ENCODE results near the gene PABPC1L2B.
"Not testable (repeated sequence)": the region's sequence is repeated elsewhere in the genome, so short reads cannot be mapped to it uniquely, and the experiment has no call there.

DNA sequence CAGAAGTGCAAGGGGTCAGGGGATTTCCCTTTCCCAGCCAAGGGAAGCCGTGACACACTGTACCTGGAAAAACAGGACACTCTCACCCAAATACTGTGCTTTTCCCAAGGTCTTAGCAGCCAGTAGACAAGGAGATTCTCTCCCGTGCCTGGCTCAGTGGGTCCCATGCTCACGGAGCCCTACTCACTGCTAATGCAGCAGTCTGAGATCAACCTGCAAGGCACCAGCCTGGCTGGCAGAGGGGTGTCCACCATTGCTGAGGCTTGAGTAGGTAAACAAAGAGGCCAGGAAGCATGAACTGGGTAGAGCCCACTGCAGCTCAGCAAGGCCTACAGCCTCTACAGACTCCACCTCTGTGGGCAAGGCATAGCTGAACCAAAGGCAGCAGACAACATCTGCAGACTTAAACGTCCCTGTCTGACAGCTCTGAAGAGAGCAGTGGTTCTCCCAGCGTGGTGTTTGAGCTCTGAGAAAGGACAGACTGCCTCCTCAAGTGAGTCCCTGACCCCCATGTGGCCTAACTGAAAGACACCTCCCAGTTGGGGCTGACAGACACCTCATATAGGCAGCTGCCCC lies 21.8 kb upstream of the PABPC1L2B start:
- TF ChIP-seq, protein P1, sequence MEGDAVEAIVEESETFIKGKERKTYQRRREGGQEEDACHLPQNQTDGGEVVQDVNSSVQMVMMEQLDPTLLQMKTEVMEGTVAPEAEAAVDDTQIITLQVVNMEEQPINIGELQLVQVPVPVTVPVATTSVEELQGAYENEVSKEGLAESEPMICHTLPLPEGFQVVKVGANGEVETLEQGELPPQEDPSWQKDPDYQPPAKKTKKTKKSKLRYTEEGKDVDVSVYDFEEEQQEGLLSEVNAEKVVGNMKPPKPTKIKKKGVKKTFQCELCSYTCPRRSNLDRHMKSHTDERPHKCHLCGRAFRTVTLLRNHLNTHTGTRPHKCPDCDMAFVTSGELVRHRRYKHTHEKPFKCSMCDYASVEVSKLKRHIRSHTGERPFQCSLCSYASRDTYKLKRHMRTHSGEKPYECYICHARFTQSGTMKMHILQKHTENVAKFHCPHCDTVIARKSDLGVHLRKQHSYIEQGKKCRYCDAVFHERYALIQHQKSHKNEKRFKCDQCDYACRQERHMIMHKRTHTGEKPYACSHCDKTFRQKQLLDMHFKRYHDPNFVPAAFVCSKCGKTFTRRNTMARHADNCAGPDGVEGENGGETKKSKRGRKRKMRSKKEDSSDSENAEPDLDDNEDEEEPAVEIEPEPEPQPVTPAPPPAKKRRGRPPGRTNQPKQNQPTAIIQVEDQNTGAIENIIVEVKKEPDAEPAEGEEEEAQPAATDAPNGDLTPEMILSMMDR (IDR thresholded peaks at IDR 0.05), result not testable (repeated sequence)
- not testable (repeated sequence) for TF ChIP-seq POLR2A, POLR2AphosphoS5 (IDR thresholded peaks at IDR 0.05)

All from suprapubic skin (tissue), 4 donors.